GM12891 (cell line): ENCODE results near the gene AIMP1.

Experiments
- PAX5 ChIP-seq: IDR thresholded peaks from 2 replicates; pipeline ENCODE4 v1.6.1; 2011; ENCODE audit warnings: low read length, moderate library complexity, mild to moderate bottlenecking; ENCODE audit not compliant: insufficient read depth, severe bottlenecking
- POLR2A ChIP-seq: IDR thresholded peaks from 2 replicates; pipeline ENCODE4 v1.6.1; 2011; ENCODE audit warnings: low read depth, low read length, control low read depth
- POLR2AphosphoS5 ChIP-seq: IDR thresholded peaks from 2 replicates; pipeline ENCODE4 v1.6.1; 2011; ENCODE audit warnings: low read depth, low read length, control low read depth
- POU2F2 ChIP-seq: IDR thresholded peaks from 2 replicates; pipeline ENCODE4 v1.6.1; 2011; ENCODE audit warnings: low read depth, mild to moderate bottlenecking, control low read depth, low read length, moderate library complexity

- TF ChIP-seq POLR2A (no peak), POLR2AphosphoS5 (no peak), POU2F2 (no peak), PAX5 (no peak)
Measured at GRCh38 chr4:106339431-106339830, 23.1 kb downstream of the AIMP1 start.
